ENCODE measurements around the gene ZNF862. TPM values are rescaled to one million over a fixed set of nuclear protein-coding genes. Genes with fewer than 3 reads are reported as not detected.

The ZNF862 gene
- total and polyA plus RNA-seq, 2 of the 13 experiments (the other 11 are each of a cell fraction or from before 2014, with no cell fraction given), result 0.89 to 2.0 TPM

GRCh38 chr7:149803551-149804074 is 34.6 kb upstream of the ZNF862 start:
- DNase-seq (ENCODE audit: low spot score), result no peak
- no peak for TF ChIP-seq ZMAT3 (CRISPR knock-in tag; conservative IDR thresholded peaks at IDR 0.05)
- TF ChIP-seq EZH2 (conservative IDR thresholded peaks at IDR 0.05; ENCODE audit: low read depth, low read length), result no peak
- no peak for TF ChIP-seq FOXO4 (CRISPR knock-in tag; conservative IDR thresholded peaks at IDR 0.05)
- TF ChIP-seq, protein P1, sequence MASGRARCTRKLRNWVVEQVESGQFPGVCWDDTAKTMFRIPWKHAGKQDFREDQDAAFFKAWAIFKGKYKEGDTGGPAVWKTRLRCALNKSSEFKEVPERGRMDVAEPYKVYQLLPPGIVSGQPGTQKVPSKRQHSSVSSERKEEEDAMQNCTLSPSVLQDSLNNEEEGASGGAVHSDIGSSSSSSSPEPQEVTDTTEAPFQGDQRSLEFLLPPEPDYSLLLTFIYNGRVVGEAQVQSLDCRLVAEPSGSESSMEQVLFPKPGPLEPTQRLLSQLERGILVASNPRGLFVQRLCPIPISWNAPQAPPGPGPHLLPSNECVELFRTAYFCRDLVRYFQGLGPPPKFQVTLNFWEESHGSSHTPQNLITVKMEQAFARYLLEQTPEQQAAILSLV (CRISPR knock-in tag; IDR thresholded peaks at IDR 0.05; ENCODE audit: borderline replicate concordance), result no peak
- TF ChIP-seq ZNF776 (CRISPR knock-in tag; IDR thresholded peaks at IDR 0.05), result no peak
- TF ChIP-seq KLF11 (CRISPR knock-in tag; IDR thresholded peaks at IDR 0.05), result no peak
- TF ChIP-seq, protein P2, sequence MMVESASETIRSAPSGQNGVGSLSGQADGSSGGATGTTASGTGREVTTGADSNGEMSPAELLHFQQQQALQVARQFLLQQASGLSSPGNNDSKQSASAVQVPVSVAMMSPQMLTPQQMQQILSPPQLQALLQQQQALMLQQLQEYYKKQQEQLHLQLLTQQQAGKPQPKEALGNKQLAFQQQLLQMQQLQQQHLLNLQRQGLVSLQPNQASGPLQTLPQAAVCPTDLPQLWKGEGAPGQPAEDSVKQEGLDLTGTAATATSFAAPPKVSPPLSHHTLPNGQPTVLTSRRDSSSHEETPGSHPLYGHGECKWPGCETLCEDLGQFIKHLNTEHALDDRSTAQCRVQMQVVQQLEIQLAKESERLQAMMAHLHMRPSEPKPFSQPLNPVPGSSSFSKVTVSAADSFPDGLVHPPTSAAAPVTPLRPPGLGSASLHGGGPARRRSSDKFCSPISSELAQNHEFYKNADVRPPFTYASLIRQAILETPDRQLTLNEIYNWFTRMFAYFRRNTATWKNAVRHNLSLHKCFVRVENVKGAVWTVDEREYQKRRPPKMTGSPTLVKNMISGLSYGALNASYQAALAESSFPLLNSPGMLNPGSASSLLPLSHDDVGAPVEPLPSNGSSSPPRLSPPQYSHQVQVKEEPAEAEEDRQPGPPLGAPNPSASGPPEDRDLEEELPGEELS (CRISPR knock-in tag; IDR thresholded peaks at IDR 0.05), result no peak
- TF ChIP-seq, protein P3, sequence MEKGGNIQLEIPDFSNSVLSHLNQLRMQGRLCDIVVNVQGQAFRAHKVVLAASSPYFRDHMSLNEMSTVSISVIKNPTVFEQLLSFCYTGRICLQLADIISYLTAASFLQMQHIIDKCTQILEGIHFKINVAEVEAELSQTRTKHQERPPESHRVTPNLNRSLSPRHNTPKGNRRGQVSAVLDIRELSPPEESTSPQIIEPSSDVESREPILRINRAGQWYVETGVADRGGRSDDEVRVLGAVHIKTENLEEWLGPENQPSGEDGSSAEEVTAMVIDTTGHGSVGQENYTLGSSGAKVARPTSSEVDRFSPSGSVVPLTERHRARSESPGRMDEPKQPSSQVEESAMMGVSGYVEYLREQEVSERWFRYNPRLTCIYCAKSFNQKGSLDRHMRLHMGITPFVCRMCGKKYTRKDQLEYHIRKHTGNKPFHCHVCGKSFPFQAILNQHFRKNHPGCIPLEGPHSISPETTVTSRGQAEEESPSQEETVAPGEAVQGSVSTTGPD (CRISPR knock-in tag; IDR thresholded peaks at IDR 0.05), result no peak
- no peak for TF ChIP-seq ZNF790 (CRISPR knock-in tag; IDR thresholded peaks at IDR 0.05; ENCODE audit: borderline replicate concordance)
- no peak for TF ChIP-seq ZNF570 (CRISPR knock-in tag; IDR thresholded peaks at IDR 0.05; ENCODE audit: borderline replicate concordance)
- TF ChIP-seq MAFK (conservative IDR thresholded peaks at IDR 0.05 in 1 of 2, IDR thresholded peaks at IDR 0.05 in 1 of 2; ENCODE audit: low read length in 2 of 2), result no peak
- TF ChIP-seq, protein P4, sequence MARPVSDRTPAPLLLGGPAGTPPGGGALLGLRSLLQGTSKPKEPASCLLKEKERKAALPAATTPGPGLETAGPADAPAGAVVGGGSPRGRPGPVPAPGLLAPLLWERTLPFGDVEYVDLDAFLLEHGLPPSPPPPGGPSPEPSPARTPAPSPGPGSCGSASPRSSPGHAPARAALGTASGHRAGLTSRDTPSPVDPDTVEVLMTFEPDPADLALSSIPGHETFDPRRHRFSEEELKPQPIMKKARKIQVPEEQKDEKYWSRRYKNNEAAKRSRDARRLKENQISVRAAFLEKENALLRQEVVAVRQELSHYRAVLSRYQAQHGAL (CRISPR knock-in tag; IDR thresholded peaks at IDR 0.05; ENCODE audit: not compliant biosample characterization), result no peak
- TF ChIP-seq FOSL2 (CRISPR knock-in tag; IDR thresholded peaks at IDR 0.05), result no peak
- no peak for TF ChIP-seq ZNF280B (CRISPR knock-in tag; IDR thresholded peaks at IDR 0.05; ENCODE audit: borderline replicate concordance)
- no peak for TF ChIP-seq ATF7 (IDR thresholded peaks at IDR 0.05)
- no peak for TF ChIP-seq ATF7 (CRISPR knock-in tag; IDR thresholded peaks at IDR 0.05)
- TF ChIP-seq PRPF4 (IDR thresholded peaks at IDR 0.05; ENCODE audit: low read depth, low read length, poor library complexity, severe bottlenecking), result no peak
- H3K27ac ChIP-seq (ENCODE audit: extremely low read length, insufficient read depth, low read length), result no peak overlapping the region
- no peak overlapping the region for H3K4me2 ChIP-seq (ENCODE audit: low read depth, low read length)
- no peak for FAIRE-seq
- intact Hi-C loops (cut with micrococcal nuclease; ENCODE audit: unreplicated experiment), result no loop called here
- H3K79me2 ChIP-seq (ENCODE audit: insufficient read depth, low read length), result no peaks in the 10 kb centered on the region
- no peaks in the 10 kb centered on the region for H4K20me1 ChIP-seq (ENCODE audit: insufficient read depth, low read length)
- in situ Hi-C loops (cut with HindIII; ENCODE audit: extremely low pct_ligation_motif_present, low pct_unique_long_range_greater_than_20kb), result no loop called here
- no peak overlapping the region for H3K9ac ChIP-seq (ENCODE audit: insufficient read depth, low read depth, low read length)
- H3K36me3 ChIP-seq (replicated peaks in 1 of 2; ENCODE audit: control insufficient read depth in 1 of 2, insufficient read depth in 2 of 2, low read length in 2 of 2), result no peaks in the 10 kb centered on the region
- 66% methylated on average over 10 of the region's 17 CpGs for WGBS (ENCODE audit: low lambda C conversion rate)
- H3K9me3 ChIP-seq (ENCODE audit: low read length), result no peaks in the 10 kb centered on the region
- H2AFZ ChIP-seq (ENCODE audit: low read length), result no peak overlapping the region
- POLR2A ChIA-PET, result no interaction called here
- H3K4me1 ChIP-seq (ENCODE audit: insufficient read depth, low read length), result no peaks in the 10 kb centered on the region
- no peak for ATAC-seq
- CTCF ChIA-PET (ENCODE audit: low intra/inter-chr PET ratio, low total read pairs), result no interaction called here
- no peaks in the 10 kb centered on the region for H3K27me3 ChIP-seq (ENCODE audit: control insufficient read depth in 1 of 2, insufficient read depth in 2 of 2, low read length in 2 of 2)
- BruUV-seq (replicated peaks), result no TSS peak
- no peak overlapping the region for H3K4me3 ChIP-seq (replicated peaks in 1 of 3; ENCODE audit: insufficient read depth in 1 of 3, low read depth in 2 of 3, low read length in 3 of 3)
